Raji (cell line): ENCODE data around the gene MSH3.

Experiments
- POLR2A ChIP-seq: IDR thresholded peaks from 2 replicates; pipeline ENCODE4 v1.6.1; 2011; ENCODE audit warnings: low read depth, low read length, control low read depth; ENCODE audit not compliant: insufficient read depth

Gene MSH3

GRCh38 chr5:80782626-80783025 lies 128.2 kb downstream of the MSH3 start:
- no peak for TF ChIP-seq POLR2A

- TF ChIP-seq POLR2A, result no peak
These were observed 130.0 kb downstream of the MSH3 start for GRCh38 chr5:80784451-80784850.

- TF ChIP-seq POLR2A, result no peak
These were observed 136.2 kb downstream of the MSH3 start for GRCh38 chr5:80790698-80791097.

GRCh38 chr5:80793354-80793753 lies 138.9 kb downstream of the MSH3 start:
- TF ChIP-seq POLR2A, result no peak

- no peak for TF ChIP-seq POLR2A
These were observed 142.4 kb downstream of the MSH3 start for GRCh38 chr5:80796846-80797245.

- no peak for TF ChIP-seq POLR2A
These were observed 143.1 kb downstream of the MSH3 start for GRCh38 chr5:80797428-80798024.

- TF ChIP-seq POLR2A, result no peak
These were observed 143.7 kb downstream of the MSH3 start for GRCh38 chr5:80798166-80798565.

DNA sequence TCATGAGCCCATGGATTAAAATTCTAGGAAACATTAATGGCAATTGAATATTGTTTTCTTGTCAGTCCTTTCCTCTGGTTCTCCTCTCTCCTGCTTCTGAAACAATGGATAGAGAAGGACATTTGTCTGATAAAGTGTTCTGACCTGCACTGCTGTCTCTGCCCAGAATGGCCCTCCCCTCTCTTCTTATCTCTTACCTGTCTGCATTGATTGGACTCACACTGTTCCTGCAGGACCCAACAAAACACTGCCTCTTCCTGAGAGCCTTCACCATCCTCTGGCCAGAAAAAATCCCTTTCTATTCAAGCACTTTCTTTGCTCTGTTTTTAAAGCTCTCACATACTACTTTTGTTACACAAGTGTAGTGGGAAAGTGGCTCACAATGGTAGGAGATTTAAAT lies 144.2 kb downstream of the MSH3 start:
- TF ChIP-seq POLR2A, result no peak

DNA sequence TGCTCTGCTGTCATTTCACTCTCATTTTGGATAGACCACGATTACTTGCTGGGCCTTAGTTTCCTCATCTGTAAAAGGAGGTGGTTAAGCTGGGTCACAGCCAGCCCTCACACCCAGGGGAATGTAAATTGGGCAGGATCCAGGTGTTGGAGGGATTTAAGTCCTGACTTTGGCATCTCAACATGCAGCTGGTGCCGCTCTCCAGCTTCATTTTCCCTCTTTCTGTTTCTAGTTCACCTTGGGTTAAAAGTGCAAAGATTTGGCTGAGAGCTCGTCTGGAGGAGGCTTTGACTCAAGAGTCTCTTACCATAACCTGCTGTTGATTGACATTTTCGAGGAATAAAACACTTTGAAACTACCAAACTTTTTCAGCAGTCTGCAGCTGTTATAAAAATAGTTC lies 144.6 kb downstream of the MSH3 start:
- TF ChIP-seq POLR2A, result no peak

- TF ChIP-seq POLR2A, result no peak
These were observed 145.1 kb downstream of the MSH3 start for GRCh38 chr5:80799573-80799972.

- TF ChIP-seq POLR2A, result no peak
These were observed 149.9 kb downstream of the MSH3 start for GRCh38 chr5:80804332-80804731.

- TF ChIP-seq POLR2A, result no peak
These were observed 150.6 kb downstream of the MSH3 start for GRCh38 chr5:80805038-80805437.

DNA sequence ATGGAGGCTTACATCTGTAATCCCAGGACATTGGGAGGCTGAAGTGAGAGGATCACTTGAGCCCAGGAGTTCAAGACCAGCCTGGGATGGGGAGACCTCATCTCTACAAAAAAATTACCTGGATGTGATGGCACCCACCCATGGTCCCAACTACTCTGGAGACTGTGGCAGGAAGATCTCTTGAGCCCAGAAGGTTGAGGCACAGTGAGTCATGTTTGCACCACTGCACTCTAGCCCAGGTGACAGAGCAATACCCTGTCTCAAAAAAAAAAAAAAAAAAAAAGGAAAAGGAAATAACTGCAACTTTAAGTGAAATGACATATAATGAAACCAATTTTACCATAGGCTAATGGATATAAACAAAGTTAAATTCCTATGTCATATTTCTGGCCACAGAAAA lies 152.5 kb downstream of the MSH3 start:
- TF ChIP-seq POLR2A, result no peak

GRCh38 chr5:80809451-80809850 lies 155.0 kb downstream of the MSH3 start:
- TF ChIP-seq POLR2A, result no peak

GRCh38 chr5:80810425-80810824 lies 156.0 kb downstream of the MSH3 start:
- no peak for TF ChIP-seq POLR2A

- no peak for TF ChIP-seq POLR2A
These were observed 162.1 kb downstream of the MSH3 start for GRCh38 chr5:80816590-80816989.

GRCh38 chr5:80820685-80821084 lies 166.2 kb downstream of the MSH3 start:
- no peak for TF ChIP-seq POLR2A
